Stimulated activated CD4-positive, alpha-beta T cell treated with anti-CD3 and anti-CD28 coated beads, Interleukin-12 subunit alpha, Interleukin-12 subunit beta, amount 100 ng/mL, for 24 hours (primary cell): ENCODE data around the gene TCF19.

Experiments
- DNase-seq, 2 experiments: peaks; one replicate each; pipeline ENCODE4 v3.0.0-alpha.2; 2020; ENCODE audit warnings: low read depth in 2 of 2

Gene TCF19, protein sequence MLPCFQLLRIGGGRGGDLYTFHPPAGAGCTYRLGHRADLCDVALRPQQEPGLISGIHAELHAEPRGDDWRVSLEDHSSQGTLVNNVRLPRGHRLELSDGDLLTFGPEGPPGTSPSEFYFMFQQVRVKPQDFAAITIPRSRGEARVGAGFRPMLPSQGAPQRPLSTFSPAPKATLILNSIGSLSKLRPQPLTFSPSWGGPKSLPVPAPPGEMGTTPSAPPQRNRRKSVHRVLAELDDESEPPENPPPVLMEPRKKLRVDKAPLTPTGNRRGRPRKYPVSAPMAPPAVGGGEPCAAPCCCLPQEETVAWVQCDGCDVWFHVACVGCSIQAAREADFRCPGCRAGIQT

DNA sequence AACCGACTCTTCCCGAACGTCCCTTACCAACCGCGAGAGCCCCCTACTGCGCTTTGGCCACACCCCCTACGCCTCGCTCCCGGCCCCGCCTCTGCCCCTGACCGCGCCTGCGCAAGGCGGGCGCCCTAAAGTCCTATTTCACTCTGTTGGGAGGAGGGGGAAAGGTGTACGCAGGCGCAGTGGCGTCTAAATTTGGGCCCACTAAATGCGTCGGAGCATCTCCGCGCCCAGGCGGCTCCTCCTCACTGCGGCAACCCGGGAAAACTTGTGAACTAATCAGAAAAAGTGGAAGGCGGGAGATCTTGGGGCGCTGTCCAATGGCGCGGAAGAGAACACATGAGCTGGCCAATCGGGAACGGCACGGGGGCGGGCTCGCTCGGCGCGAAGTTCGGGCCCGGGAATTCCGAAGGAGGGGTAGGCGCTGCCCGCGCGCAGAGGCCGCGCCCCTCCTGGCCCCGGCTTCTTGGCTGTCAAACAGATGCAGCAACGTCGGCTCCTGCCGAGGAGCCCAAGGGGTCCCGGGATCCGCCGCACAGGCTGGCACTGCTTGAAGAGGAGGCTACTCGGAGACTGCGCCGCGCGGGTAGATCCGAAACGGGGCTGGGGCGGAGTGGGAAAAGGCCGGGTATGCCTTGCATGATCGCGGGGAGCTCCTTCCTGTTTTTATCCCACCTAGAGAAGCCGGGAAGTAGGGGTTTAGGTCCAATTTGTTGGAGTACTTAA lies at the start of gene TCF19:
TCF19 (plus strand) TSS at position 450 of the 723 bp plus-strand sequence. CDS start 881 bp downstream, outside the sequence.
- DNase-seq = peak; percentile 99

- DNase-seq = no peak
Observed at GRCh38 chr6:31110825-31111582, 47.4 kb upstream of the TCF19 start.

- no peak for DNase-seq
Observed at GRCh38 chr6:31111712-31112111, 46.7 kb upstream of the TCF19 start.

DNA sequence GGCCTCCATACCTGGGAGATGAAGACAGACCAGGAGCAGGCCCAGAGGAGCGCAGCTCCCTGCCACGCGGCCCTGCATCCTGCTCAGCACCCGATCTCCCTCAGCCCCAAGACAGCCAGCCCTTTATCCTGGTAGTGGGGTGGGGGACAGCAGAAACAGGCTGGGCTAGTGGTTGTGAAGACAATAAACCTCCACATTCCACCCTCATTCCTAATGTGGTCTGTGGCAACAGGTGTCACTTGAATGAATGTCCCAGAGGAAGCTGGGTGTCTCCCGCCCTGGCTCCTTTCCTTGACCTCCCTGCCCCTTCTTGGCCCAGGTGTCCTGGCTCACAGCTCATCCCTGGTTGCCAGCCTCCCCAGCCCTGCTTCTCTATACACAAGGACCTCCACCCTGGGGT lies 45.9 kb upstream of the TCF19 start, which contains the start of gene C6orf15:
C6orf15 (minus strand) TSS at position 98 of the 400 bp plus-strand sequence; CDS start at position 78, 20 bp downstream.
- DNase-seq = no peak

GRCh38 chr6:31113861-31114540 lies 44.4 kb upstream of the TCF19 start:
- DNase-seq = no peak

- no peak for DNase-seq
Observed at GRCh38 chr6:31114541-31114878, 43.9 kb upstream of the TCF19 start, which contains the start of gene PSORS1C1. PSORS1C1 (plus strand) TSS chr6:31114800; CDS start chr6:31129633, 14,833 bp downstream.

- DNase-seq = no peak
Observed at GRCh38 chr6:31114970-31115849, 43.2 kb upstream of the TCF19 start.

GRCh38 chr6:31115941-31116560 lies 42.3 kb upstream of the TCF19 start:
- DNase-seq = no peak

GRCh38 chr6:31116661-31117385 lies 41.6 kb upstream of the TCF19 start:
- DNase-seq = no peak

DNA sequence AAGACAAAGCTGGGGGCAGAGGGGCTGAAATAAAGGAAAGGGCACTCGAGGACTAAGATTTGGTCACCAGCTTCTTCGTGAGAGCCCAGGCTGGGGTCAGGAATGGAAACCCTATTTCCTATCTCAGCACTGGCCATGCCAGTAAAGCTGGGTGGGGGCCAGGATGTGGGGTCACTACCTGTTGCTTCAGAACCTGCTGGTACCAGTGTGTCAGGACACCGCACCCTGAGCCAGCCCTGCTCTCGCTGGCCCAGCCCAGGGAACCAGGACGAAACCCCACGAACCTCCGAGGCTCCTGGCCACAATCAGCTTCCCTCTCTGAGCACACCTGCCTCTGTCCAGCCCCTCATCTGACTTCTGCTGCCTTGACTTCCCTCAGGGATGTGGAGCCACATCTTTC lies 40.2 kb upstream of the TCF19 start:
- no peak for DNase-seq

DNA sequence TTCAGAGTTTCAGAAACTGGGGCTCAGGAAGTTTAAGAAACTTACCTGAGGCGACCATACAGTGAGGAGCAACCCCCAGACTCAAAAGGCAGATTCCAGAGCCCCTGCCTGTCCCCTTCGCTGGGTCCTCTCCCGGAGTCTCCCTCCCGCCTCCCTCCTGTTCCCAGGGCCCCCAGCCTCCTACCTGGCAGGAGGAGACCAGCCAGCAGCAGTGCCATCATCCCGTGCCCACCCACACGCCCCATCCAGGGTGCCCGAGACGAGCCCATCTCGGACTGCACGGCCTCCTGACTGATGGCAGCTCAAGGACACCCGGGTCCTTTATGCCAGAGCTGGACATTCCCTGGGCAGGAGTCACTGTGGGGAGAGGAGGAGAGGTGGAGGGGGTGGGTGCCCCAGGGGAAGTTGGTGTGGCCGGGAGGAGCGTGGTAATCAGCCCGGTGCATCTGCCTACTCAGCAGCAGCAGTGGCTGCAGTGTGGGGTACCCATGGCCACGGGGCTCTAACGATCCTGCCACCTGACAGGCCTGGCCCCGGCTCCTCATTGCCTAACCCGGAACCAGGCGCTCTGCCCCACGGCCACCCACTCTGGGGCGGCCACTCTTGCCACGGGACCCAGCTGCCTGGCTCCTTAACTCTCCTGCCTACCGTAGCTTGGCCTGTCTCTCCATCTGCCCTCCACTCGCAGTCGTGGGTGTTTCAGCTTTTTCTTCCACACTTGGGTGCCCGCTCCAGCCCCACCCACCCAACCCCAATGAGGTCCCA lies 38.1 kb upstream of the TCF19 start, which contains the start of gene CDSN:
CDSN (minus strand) TSS at position 296 of the 765 bp plus-strand sequence; CDS start at position 269, 27 bp downstream.
- DNase-seq = no peak

- no peak for DNase-seq
Observed at GRCh38 chr6:31121131-31121790, 37.1 kb upstream of the TCF19 start.

GRCh38 chr6:31122791-31123706 lies 35.3 kb upstream of the TCF19 start:
- no peak for DNase-seq

GRCh38 chr6:31125162-31125561 lies 33.2 kb upstream of the TCF19 start:
- DNase-seq = no peak

DNA sequence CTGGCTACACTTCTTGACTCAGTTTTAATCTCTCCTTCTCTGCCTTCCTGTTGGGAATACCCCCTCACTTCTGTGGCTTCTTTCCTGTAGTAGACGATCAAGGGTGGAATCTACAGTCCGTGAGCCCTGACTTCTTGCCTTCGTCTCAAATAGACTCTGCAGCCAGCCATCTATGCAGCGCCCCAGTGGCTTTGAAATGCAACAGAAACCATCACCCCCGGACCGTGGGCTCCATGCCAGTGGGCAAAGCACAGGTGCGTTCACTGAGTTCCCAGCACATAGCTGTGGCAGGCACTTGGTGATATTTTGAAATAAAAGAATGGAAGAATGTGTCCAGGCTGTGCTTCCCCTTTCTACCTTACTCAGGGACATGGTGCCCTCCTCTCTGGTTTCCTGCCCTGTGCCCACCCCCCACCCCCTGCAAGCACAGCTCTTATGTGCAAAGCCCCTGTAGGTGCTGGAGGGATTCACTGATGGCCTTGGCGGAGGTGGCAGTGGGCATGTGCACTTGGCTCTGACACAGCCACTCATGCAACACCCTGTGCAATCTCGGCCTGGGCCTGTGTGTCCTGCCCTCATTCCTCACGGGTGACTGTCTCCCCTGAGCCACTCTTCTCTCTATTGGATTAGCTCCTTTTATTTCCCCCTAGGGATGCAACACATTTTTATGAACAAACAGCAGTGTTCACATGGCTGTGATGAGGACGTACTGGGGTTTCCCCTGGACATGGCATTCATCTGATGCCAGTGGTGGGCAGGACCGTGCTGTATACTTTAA lies 32.6 kb upstream of the TCF19 start:
- DNase-seq = no peak
